ENCODE measurements around the gene SCN3B.

SCN3B gene

DNA sequence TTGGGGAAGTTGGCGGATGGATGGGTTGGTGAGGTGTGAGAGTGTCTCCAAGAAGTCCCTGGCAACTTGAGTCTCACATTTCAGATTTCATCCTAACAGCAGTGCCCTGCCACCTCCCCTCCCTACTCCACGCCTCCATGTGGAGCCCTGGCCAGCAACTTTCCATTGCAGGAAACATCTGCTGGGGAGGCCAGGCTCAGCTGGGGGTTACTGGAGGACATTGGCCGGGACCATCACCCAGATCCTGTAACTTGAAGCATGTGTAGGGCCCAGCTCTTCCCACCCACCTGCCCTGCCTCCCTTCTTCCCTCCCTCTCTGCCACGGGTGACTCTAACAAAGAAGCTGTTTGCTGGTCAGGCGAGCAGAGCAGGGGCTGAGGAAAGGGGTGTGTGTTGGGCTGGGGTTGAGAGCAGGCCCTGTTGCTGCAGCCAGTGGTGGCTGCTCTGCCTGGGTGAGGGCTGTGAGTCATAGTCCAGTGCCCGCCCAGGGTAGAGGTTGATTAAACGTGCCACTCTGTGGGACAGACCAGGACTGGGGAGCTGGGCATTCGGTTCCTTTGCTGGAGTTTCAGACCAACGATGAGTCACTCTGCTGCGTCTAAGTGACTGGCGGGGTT lies 64.0 kb downstream of the SCN3B start:
- Histone ChIP-seq H3K14ac (ENCODE audit: low read length) (no peak overlapping the region), H4K8ac (ENCODE audit: low read depth, low read length) (no peak overlapping the region), H3K36me3 (replicated peaks in 1 of 2; ENCODE audit: control insufficient read depth in 2 of 2, insufficient read depth in 2 of 2, low read length in 2 of 2) (peaks cover 0 to 17% of the 10 kb centered on the region in 2 donors), H2BK120ac (ENCODE audit: low read depth, low read length) (no peak overlapping the region), H3K23ac (ENCODE audit: low read depth, low read length, poor library complexity) (no peak overlapping the region), H2BK12ac (ENCODE audit: low read length) (no peak overlapping the region), H2AK5ac (ENCODE audit: low read depth, low read length) (no peak overlapping the region), H2BK15ac (ENCODE audit: low read length) (no peak overlapping the region), H3K18ac (ENCODE audit: low read length) (no peak overlapping the region), H3K79me1 (ENCODE audit: low read depth, low read length) (no peaks in the 10 kb centered on the region), H3K9me3 (replicated peaks in 1 of 2; ENCODE audit: control insufficient read depth in 2 of 2, insufficient read depth in 1 of 2, low read depth in 1 of 2, low read length in 2 of 2) (no peaks in the 10 kb centered on the region), H2AFZ (ENCODE audit: low read length) (no peak overlapping the region), H3K4ac (ENCODE audit: low read length) (no peak overlapping the region), H3K27me3 (ENCODE audit: control insufficient read depth in 3 of 3, insufficient read depth in 3 of 3, low read depth in 1 of 3, low read length in 3 of 3) (no peaks in the 10 kb centered on the region), H3K4me2 (ENCODE audit: insufficient read depth, low read length, poor library complexity, severe bottlenecking) (no peak overlapping the region), H2BK5ac (ENCODE audit: low read length) (peak overlapping the region; percentile 67), H3K27ac (replicated peaks; ENCODE audit: low read length) (no peak overlapping the region), H3K4me1 (ENCODE audit: control insufficient read depth in 2 of 2, insufficient read depth in 1 of 2, low read depth in 1 of 2, low read length in 2 of 2) (peaks cover 0 to 17% of the 10 kb centered on the region in 2 donors), H3K9ac (ENCODE audit: low read depth, low read length, poor library complexity) (no peak overlapping the region), H3K4me3 (ENCODE audit: low read length in 2 of 2) (no peak overlapping the region), H4K91ac (ENCODE audit: low read depth, low read length, poor library complexity) (no peak overlapping the region)
- no CpG with 5 or more reads among the region's 11 CpGs for WGBS, 2 donors (ENCODE audit: extremely low coverage in 2 of 2, insufficient read length in 2 of 2, insufficient replicate concordance in 1 of 2)
- DNase-seq (ENCODE audit: low spot score) = no peak

DNA sequence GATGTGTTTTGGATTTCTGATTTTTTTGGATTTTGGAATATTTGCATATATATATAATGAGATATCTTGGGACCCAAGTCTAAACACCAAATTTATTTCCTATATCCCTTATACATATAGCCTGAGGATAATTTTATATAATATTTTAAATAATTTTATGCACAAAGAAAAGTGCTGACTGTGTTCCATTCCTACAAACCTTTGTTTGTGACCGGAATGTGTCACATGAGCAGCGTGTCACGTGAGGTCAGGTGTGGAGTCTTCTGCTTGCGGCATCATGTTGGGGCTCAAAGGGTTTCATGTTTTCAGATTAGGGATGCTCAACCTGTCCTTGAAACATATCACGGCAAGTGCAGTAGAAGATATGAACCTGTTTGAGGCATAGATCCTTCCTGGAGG lies 65.6 kb downstream of the SCN3B start:
- H3K36me3 ChIP-seq (replicated peaks in 1 of 2; ENCODE audit: control insufficient read depth in 2 of 2, insufficient read depth in 2 of 2, low read length in 2 of 2) = peaks cover 0 to 15% of the 10 kb centered on the region in 2 donors
- no peak overlapping the region for H3K18ac ChIP-seq (ENCODE audit: low read length)
- DNase-seq (ENCODE audit: low spot score) = no peak
- H3K4ac ChIP-seq (ENCODE audit: low read length) = no peak overlapping the region
- no peak overlapping the region for H4K8ac ChIP-seq (ENCODE audit: low read depth, low read length)
- H3K27ac ChIP-seq (replicated peaks; ENCODE audit: low read length) = no peak overlapping the region
- H2BK120ac ChIP-seq (ENCODE audit: low read depth, low read length) = no peak overlapping the region
- no peak overlapping the region for H4K91ac ChIP-seq (ENCODE audit: low read depth, low read length, poor library complexity)
- no peaks in the 10 kb centered on the region for H3K9me3 ChIP-seq (replicated peaks in 1 of 2; ENCODE audit: control insufficient read depth in 2 of 2, insufficient read depth in 1 of 2, low read depth in 1 of 2, low read length in 2 of 2)
- no peak overlapping the region for H3K14ac ChIP-seq (ENCODE audit: low read length)
- H3K4me3 ChIP-seq (ENCODE audit: low read length in 2 of 2) = no peak overlapping the region
- no peak overlapping the region for H3K4me2 ChIP-seq (ENCODE audit: insufficient read depth, low read length, poor library complexity, severe bottlenecking)
- no peak overlapping the region for H2BK12ac ChIP-seq (ENCODE audit: low read length)
- H3K9ac ChIP-seq (ENCODE audit: low read depth, low read length, poor library complexity) = no peak overlapping the region
- H2AK5ac ChIP-seq (ENCODE audit: low read depth, low read length) = no peak overlapping the region
- no peak overlapping the region for H2AFZ ChIP-seq (ENCODE audit: low read length)
- H2BK5ac ChIP-seq (ENCODE audit: low read length) = no peak overlapping the region
- no CpG with 5 or more reads among the region's 5 CpGs for WGBS, 2 donors (ENCODE audit: extremely low coverage in 2 of 2, insufficient read length in 2 of 2, insufficient replicate concordance in 1 of 2)
- H3K27me3 ChIP-seq (ENCODE audit: control insufficient read depth in 3 of 3, insufficient read depth in 3 of 3, low read depth in 1 of 3, low read length in 3 of 3) = no peaks in the 10 kb centered on the region
- H3K23ac ChIP-seq (ENCODE audit: low read depth, low read length, poor library complexity) = no peak overlapping the region
- H2BK15ac ChIP-seq (ENCODE audit: low read length) = no peak overlapping the region
- H3K4me1 ChIP-seq (ENCODE audit: control insufficient read depth in 2 of 2, insufficient read depth in 1 of 2, low read depth in 1 of 2, low read length in 2 of 2) = peaks cover 0 to 28% of the 10 kb centered on the region in 2 donors
- H3K79me1 ChIP-seq (ENCODE audit: low read depth, low read length) = peaks cover 5% of the 10 kb centered on the region

DNA sequence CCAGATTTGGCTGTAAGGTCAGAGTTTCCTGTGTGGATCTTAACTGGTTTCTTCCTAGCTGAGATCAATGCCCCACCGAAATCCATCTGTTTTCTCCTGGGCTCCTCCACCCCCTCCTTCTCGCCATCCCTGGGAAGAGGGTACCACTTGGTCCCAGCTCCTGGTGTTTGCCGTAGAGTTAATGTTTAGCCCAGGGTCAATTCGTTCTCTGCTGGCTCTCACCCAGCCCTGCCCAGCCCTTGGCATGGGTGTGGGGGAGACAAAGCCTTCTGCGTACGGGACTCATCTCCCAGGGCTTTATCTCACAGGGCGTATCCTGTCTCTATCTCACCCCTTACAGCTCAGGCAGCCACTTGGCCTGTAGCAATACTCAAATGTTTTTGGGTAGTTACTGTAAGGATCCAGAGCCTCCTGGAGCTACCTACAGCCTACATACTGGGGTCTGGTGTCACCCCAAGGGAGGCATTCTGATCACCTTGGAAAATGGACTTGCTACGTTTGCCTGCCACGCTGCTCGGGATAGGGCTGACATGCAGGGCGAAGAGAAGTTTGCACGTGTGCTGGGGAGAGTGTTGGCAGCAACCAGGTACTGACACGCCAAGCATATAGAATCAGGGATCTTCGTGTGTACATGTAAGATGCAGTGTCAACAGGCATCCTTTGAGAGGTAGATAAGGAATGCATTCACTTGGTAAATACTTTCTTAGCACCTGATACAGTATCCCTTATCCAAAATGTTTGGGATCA lies 66.1 kb downstream of the SCN3B start:
- peak overlapping the region; percentile 24 for H3K9ac ChIP-seq (ENCODE audit: low read depth, low read length, poor library complexity)
- H3K18ac ChIP-seq (ENCODE audit: low read length) = no peak overlapping the region
- H3K36me3 ChIP-seq (replicated peaks in 1 of 2; ENCODE audit: control insufficient read depth in 2 of 2, insufficient read depth in 2 of 2, low read length in 2 of 2) = peaks cover 0 to 12% of the 10 kb centered on the region in 2 donors
- H4K91ac ChIP-seq (ENCODE audit: low read depth, low read length, poor library complexity) = no peak overlapping the region
- no peak overlapping the region for H3K14ac ChIP-seq (ENCODE audit: low read length)
- no peak overlapping the region for H2BK120ac ChIP-seq (ENCODE audit: low read depth, low read length)
- peaks cover 0 to 29% of the 10 kb centered on the region in 2 donors for H3K4me1 ChIP-seq (ENCODE audit: control insufficient read depth in 2 of 2, insufficient read depth in 1 of 2, low read depth in 1 of 2, low read length in 2 of 2)
- no peak overlapping the region for H4K8ac ChIP-seq (ENCODE audit: low read depth, low read length)
- no peak overlapping the region for H3K4me2 ChIP-seq (ENCODE audit: insufficient read depth, low read length, poor library complexity, severe bottlenecking)
- H3K27ac ChIP-seq (replicated peaks; ENCODE audit: low read length) = no peak overlapping the region
- H2BK15ac ChIP-seq (ENCODE audit: low read length) = no peak overlapping the region
- no CpG with 5 or more reads among the region's 14 CpGs for WGBS, 2 donors (ENCODE audit: extremely low coverage in 2 of 2, insufficient read length in 2 of 2, insufficient replicate concordance in 1 of 2)
- no peak overlapping the region for H2AFZ ChIP-seq (ENCODE audit: low read length)
- peaks cover 6% of the 10 kb centered on the region for H3K79me1 ChIP-seq (ENCODE audit: low read depth, low read length)
- H2BK12ac ChIP-seq (ENCODE audit: low read length) = no peak overlapping the region
- no peaks in the 10 kb centered on the region for H3K27me3 ChIP-seq (ENCODE audit: control insufficient read depth in 3 of 3, insufficient read depth in 3 of 3, low read depth in 1 of 3, low read length in 3 of 3)
- no peak overlapping the region for H3K4ac ChIP-seq (ENCODE audit: low read length)
- H2AK5ac ChIP-seq (ENCODE audit: low read depth, low read length) = no peak overlapping the region
- peaks cover 0 to under 1% of the 10 kb centered on the region in 2 donors for H3K9me3 ChIP-seq (replicated peaks in 1 of 2; ENCODE audit: control insufficient read depth in 2 of 2, insufficient read depth in 1 of 2, low read depth in 1 of 2, low read length in 2 of 2)
- no peak overlapping the region for H2BK5ac ChIP-seq (ENCODE audit: low read length)
- no peak overlapping the region for H3K23ac ChIP-seq (ENCODE audit: low read depth, low read length, poor library complexity)
- H3K4me3 ChIP-seq (ENCODE audit: low read length in 2 of 2) = no peak overlapping the region
- no peak for DNase-seq (ENCODE audit: low spot score)

DNA sequence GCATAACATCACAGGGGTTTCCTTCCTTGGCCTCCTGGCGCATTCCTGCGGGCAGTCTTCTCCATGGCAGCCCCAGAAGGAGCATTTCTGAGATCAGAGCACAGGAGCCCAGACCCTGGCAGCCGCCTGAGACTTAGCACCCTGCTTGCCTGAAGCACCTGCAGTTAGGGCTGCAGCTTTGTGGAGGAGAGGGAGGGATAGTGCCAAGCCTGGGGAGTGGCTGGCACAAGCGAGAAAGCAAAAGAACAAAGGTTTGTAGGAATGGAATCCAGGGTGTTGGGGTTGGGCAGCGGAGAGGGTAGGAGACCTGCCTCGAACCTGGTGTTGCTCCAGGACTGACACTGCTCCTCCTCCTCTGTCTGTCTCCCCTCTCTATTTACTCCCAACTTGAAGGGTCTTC lies 66.9 kb downstream of the SCN3B start:
- Histone ChIP-seq H3K4me1 (ENCODE audit: control insufficient read depth in 2 of 2, insufficient read depth in 1 of 2, low read depth in 1 of 2, low read length in 2 of 2) (peaks cover 0 to 31% of the 10 kb centered on the region in 2 donors), H4K91ac (ENCODE audit: low read depth, low read length, poor library complexity) (no peak overlapping the region), H3K18ac (ENCODE audit: low read length) (no peak overlapping the region), H2BK5ac (ENCODE audit: low read length) (no peak overlapping the region), H3K27ac (replicated peaks; ENCODE audit: low read length) (no peak overlapping the region), H4K8ac (ENCODE audit: low read depth, low read length) (no peak overlapping the region), H2BK15ac (ENCODE audit: low read length) (no peak overlapping the region), H3K79me1 (ENCODE audit: low read depth, low read length) (peaks cover 10% of the 10 kb centered on the region), H3K23ac (ENCODE audit: low read depth, low read length, poor library complexity) (no peak overlapping the region), H3K14ac (ENCODE audit: low read length) (no peak overlapping the region), H2AK5ac (ENCODE audit: low read depth, low read length) (no peak overlapping the region), H3K9ac (ENCODE audit: low read depth, low read length, poor library complexity) (no peak overlapping the region), H3K4me2 (ENCODE audit: insufficient read depth, low read length, poor library complexity, severe bottlenecking) (no peak overlapping the region), H2BK12ac (ENCODE audit: low read length) (no peak overlapping the region), H3K36me3 (replicated peaks in 1 of 2; ENCODE audit: control insufficient read depth in 2 of 2, insufficient read depth in 2 of 2, low read length in 2 of 2) (peaks cover 0 to 12% of the 10 kb centered on the region in 2 donors), H2AFZ (ENCODE audit: low read length) (no peak overlapping the region), H3K4me3 (ENCODE audit: low read length in 2 of 2) (no peak overlapping the region), H3K9me3 (replicated peaks in 1 of 2; ENCODE audit: control insufficient read depth in 2 of 2, insufficient read depth in 1 of 2, low read depth in 1 of 2, low read length in 2 of 2) (peaks cover 0 to 4% of the 10 kb centered on the region in 2 donors), H3K27me3 (ENCODE audit: control insufficient read depth in 3 of 3, insufficient read depth in 3 of 3, low read depth in 1 of 3, low read length in 3 of 3) (peaks cover 0 to 2% (median 0%) of the 10 kb centered on the region in 3 experiments), H3K4ac (ENCODE audit: low read length) (no peak overlapping the region), H2BK120ac (ENCODE audit: low read depth, low read length) (no peak overlapping the region)
- DNase-seq (ENCODE audit: low spot score) = no peak
- WGBS, 2 donors (ENCODE audit: extremely low coverage in 2 of 2, insufficient read length in 2 of 2, insufficient replicate concordance in 1 of 2) = no CpG with 5 or more reads among the region's 6 CpGs
